K562 (cell line): ENCODE measurements around the gene L3MBTL1. TPM values are rescaled to one million over a fixed set of nuclear protein-coding genes. Genes with fewer than 3 reads are reported as not detected.

ENCODE experiments used
- ATAC-seq: fragments of 200-7000 bp; cut with Tn5 transposase; 3 replicates; pipeline ENCODE4 v1.9.1; 2020; ENCODE audit warnings: moderate library complexity
- BruUV-seq: library from RNA; stranded (reverse); fragments of 400-500 nt; replicated peaks from 2 replicates; lab custom pipeline; 2021; lab: Mats Ljungman, UMichigan
- CTCF ChIA-PET: fragments of 300-600 bp; formaldehyde crosslinking; extraction: SDS; loops from one replicate; lab custom pipeline; 2021; ENCODE audit warnings: low intra/inter-chr PET ratio; lab: Yijun Ruan, JAX
- POLR2A ChIA-PET: fragments of 300-600, 350-650 bp; sonication (Branson Sonifier 250); formaldehyde crosslinking; extraction: SDS; loops from one replicate; lab custom pipeline; 2021; ENCODE audit warnings: antibody characterized with exemption, inconsistent platforms; lab: Yijun Ruan, JAX
- DNase-seq, 4 experiments: peaks; one replicate each; pipeline versions ENCODE4 v3.0.0 to v3.0.0-alpha.2; 2011 to 2018; ENCODE audit warnings: low spot score in 3 of 4, mixed read lengths in 3 of 4; ENCODE audit errors: extremely low read depth in 1 of 4
- FAIRE-seq: peaks from 2 replicates; lab custom pipeline; 2011; peaks lifted over from hg19 to GRCh38; lab: Jason Lieb, UNC
- H2AFZ ChIP-seq: 2 replicates; pipeline ENCODE4 v1.6.0; 2011; ENCODE audit warnings: low read depth, low read length, control low read depth, inconsistent platforms
- H3K27ac ChIP-seq: fragments of 200-600 bp; 3 replicates; pipeline ENCODE4 v1.8.0; 2011; ENCODE audit warnings: low read depth, mild to moderate bottlenecking, control low read depth, inconsistent platforms, low read length, moderate library complexity, mixed read lengths; ENCODE audit errors: extremely low read depth
- H3K27me3 ChIP-seq, 2 experiments: fragments of 300-600 bp in 1 of 2; 2 replicates in 1 of 2; 3 replicates in 1 of 2; pipeline versions ENCODE4 v1.6.0 to v1.8.0; 2011; ENCODE audit warnings: inconsistent platforms in 2 of 2, low read length in 2 of 2, mild to moderate bottlenecking in 1 of 2, mixed read lengths in 1 of 2, moderate library complexity in 1 of 2; ENCODE audit not compliant: control insufficient read depth in 2 of 2, insufficient read depth in 2 of 2
- H3K36me3 ChIP-seq: fragments of 300-600 bp; 3 replicates; pipeline ENCODE4 v1.8.0; 2011; ENCODE audit warnings: mild to moderate bottlenecking, low read length, inconsistent platforms; ENCODE audit not compliant: control insufficient read depth, insufficient read depth
- H3K4me1 ChIP-seq, 2 experiments: fragments of 200-600 bp in 1 of 2; replicated peaks in 1 of 2; 2 replicates in 1 of 2; 3 replicates in 1 of 2; pipeline versions ENCODE4 v1.5.1 to v1.8.0; 2011; ENCODE audit warnings: inconsistent platforms in 2 of 2, low read length in 2 of 2, mild to moderate bottlenecking in 1 of 2, mixed read lengths in 1 of 2, moderate library complexity in 1 of 2; ENCODE audit not compliant: control insufficient read depth in 2 of 2, insufficient read depth in 2 of 2
- H3K4me2 ChIP-seq: 2 replicates; pipeline ENCODE4 v1.6.1; 2011; ENCODE audit warnings: low read length, control low read depth, inconsistent platforms, mixed read lengths; ENCODE audit not compliant: insufficient read depth
- H3K4me3 ChIP-seq: fragments of 200-600 bp; sonication (generic), shearing (Covaris generic); 2 replicates; pipeline ENCODE4 v1.5.1; 2016; ENCODE audit warnings: control low read depth, inconsistent platforms
- H3K79me2 ChIP-seq: fragments of 200-600 bp; 3 replicates; pipeline ENCODE4 v1.8.0; 2011; ENCODE audit warnings: low read length, inconsistent platforms; ENCODE audit not compliant: control insufficient read depth, insufficient read depth
- H3K9ac ChIP-seq, 2 experiments: 2 replicates each; pipeline versions ENCODE4 v1.6.0 to v1.6.1; 2011; ENCODE audit warnings: low read depth in 2 of 2, low read length in 2 of 2, control low read depth in 1 of 2, inconsistent platforms in 1 of 2, mild to moderate bottlenecking in 1 of 2, mixed read lengths in 1 of 2; ENCODE audit not compliant: insufficient read depth in 1 of 2
- H3K9me1 ChIP-seq: one replicate; pipeline ENCODE4 v1.6.0; 2011; ENCODE audit warnings: inconsistent platforms, mild to moderate bottlenecking, low read length, moderate library complexity; ENCODE audit not compliant: control insufficient read depth, insufficient read depth
- H3K9me3 ChIP-seq: replicated peaks from 2 replicates; pipeline ENCODE4 v1.5.1; 2011; ENCODE audit warnings: low read depth, low read length, inconsistent platforms; ENCODE audit not compliant: control insufficient read depth, insufficient read depth
- H4K20me1 ChIP-seq: replicated peaks from 2 replicates; pipeline ENCODE4 v1.6.1; 2011; ENCODE audit warnings: low read length, inconsistent platforms, mixed read lengths; ENCODE audit not compliant: control insufficient read depth, insufficient read depth
- CHD2 ChIP-seq: IDR thresholded peaks from 2 replicates; pipeline ENCODE4 v1.6.1; 2011; ENCODE audit warnings: low read depth, low read length
- ETV5 ChIP-seq: sonication (generic); formaldehyde crosslinking; IDR thresholded peaks from 2 replicates; pipeline ENCODE4 v1.4.0; 2020; ENCODE audit warnings: low read depth, mild to moderate bottlenecking, missing genetic modification reagents
- NCOA1 ChIP-seq: fragments of 450-650 bp; IDR thresholded peaks from 2 replicates; pipeline ENCODE4 v1.6.1; 2016; ENCODE audit warnings: low read depth
- POLR3A ChIP-seq: IDR thresholded peaks from 2 replicates; pipeline ENCODE4 v1.6.1; 2011; ENCODE audit warnings: borderline replicate concordance, mild to moderate bottlenecking, moderate library complexity; ENCODE audit not compliant: insufficient read length, insufficient read depth; ENCODE audit errors: extremely low read depth
- RBBP5 ChIP-seq: fragments of 200-600 bp; sonication (generic); IDR thresholded peaks from 2 replicates; pipeline ENCODE4 v1.6.1; 2012; ENCODE audit warnings: borderline replicate concordance, mild to moderate bottlenecking, low read length, control low read depth, inconsistent platforms; ENCODE audit not compliant: insufficient read depth, poor library complexity, severe bottlenecking
- SMAD4 ChIP-seq: fragments of 250-450 bp; sonication (Bioruptor Pico); conservative IDR thresholded peaks from 2 replicates; pipeline ENCODE4 v1.8.0; 2021; ENCODE audit warnings: inconsistent platforms, mild to moderate bottlenecking, moderate library complexity
- TGIF2 ChIP-seq: sonication (generic); formaldehyde crosslinking; IDR thresholded peaks from 2 replicates; pipeline ENCODE4 v1.8.1; 2022; ENCODE audit warnings: mild to moderate bottlenecking, missing genetic modification reagents, moderate library complexity
- ZNF354B ChIP-seq: fragments of 250-450 bp; sonication (Bioruptor Pico); IDR thresholded peaks from 2 replicates; pipeline ENCODE4 v1.4.0; 2020
- WGBS: fragments of 100-300 bp; shearing (Covaris generic); methylation state at CpG from one replicate; pipeline ENCODE4 v1.1.6; 2016; ENCODE audit warnings: low coverage, mixed read lengths; ENCODE audit not compliant: insufficient coverage; ENCODE audit errors: missing lambda C conversion rate; 5-methylcytosine and 5-hydroxymethylcytosine counted together
- in situ Hi-C: fragments of 300-500 bp; cut with MboI; formaldehyde crosslinking; loops from 4 replicates; pipeline ENCODE4 v1.15.0; 2018; ENCODE audit warnings: inconsistent platforms, mixed read lengths
- intact Hi-C: fragments of 100-400 bp; cut with micrococcal nuclease; formaldehyde crosslinking; loops from 2 replicates; pipeline ENCODE4 v1.14.2; 2022
- polyA plus RNA-seq, 8 experiments: library from polyadenylated mRNA; depleted of rRNA in 4 of 8; stranded (reverse) in 5 of 8; unstranded in 3 of 8; fragments of >200 nt; fragmentation: Nextera tagmentation in 2 of 8; fragmentation: Illumina TruSeq in 1 of 8; extraction: Ambion mirVana in 2 of 8; extraction: Trizol in 1 of 8; gene quantifications; 2 replicates each; pipeline versions ENCODE4 v1.2.1 to v1.2.3, GENCODE V29; 2011 to 2014; ENCODE audit warnings: inconsistent platforms in 1 of 8, missing spikeins in 1 of 8
- total RNA-seq, 7 experiments: library from RNA; depleted of rRNA in 6 of 7; stranded (reverse); fragments of >200 nt in 6 of 7; fragmentation: Illumina TruSeq in 2 of 7; extraction: Trizol in 2 of 7; gene quantifications; 2 replicates each; pipeline versions ENCODE4 v1.2.1 to v1.2.3, GENCODE V29; 2011 to 2021; ENCODE audit warnings: low replicate concordance in 1 of 7
- TF ChIP-seq, protein P1 (sequence below): sonication (generic); formaldehyde crosslinking; IDR thresholded peaks from 2 replicates; pipeline ENCODE4 v1.8.0; 2022; ENCODE audit warnings: mild to moderate bottlenecking, low read depth, missing genetic modification reagents
- TF ChIP-seq, protein P2 (sequence below): sonication (generic); formaldehyde crosslinking; IDR thresholded peaks from 2 replicates; pipeline ENCODE4 v1.4.0; 2020; ENCODE audit warnings: mild to moderate bottlenecking, missing genetic modification reagents
- TF ChIP-seq, protein P3 (sequence below): sonication (generic); formaldehyde crosslinking; IDR thresholded peaks from 2 replicates; pipeline ENCODE4 v1.8.0; 2023; ENCODE audit warnings: missing genetic modification reagents, mild to moderate bottlenecking, borderline replicate concordance

Gene L3MBTL1
- total and polyA plus RNA-seq, 9 of the 15 experiments (the other 6 are each of a cell fraction or from before 2014, with no cell fraction given), result 0.77 to 10.0 (median 4.4) TPM

GRCh38 chr20:43492101-43492500 lies 15.4 kb upstream of the L3MBTL1 start (continued):
- TF ChIP-seq, protein P1, sequence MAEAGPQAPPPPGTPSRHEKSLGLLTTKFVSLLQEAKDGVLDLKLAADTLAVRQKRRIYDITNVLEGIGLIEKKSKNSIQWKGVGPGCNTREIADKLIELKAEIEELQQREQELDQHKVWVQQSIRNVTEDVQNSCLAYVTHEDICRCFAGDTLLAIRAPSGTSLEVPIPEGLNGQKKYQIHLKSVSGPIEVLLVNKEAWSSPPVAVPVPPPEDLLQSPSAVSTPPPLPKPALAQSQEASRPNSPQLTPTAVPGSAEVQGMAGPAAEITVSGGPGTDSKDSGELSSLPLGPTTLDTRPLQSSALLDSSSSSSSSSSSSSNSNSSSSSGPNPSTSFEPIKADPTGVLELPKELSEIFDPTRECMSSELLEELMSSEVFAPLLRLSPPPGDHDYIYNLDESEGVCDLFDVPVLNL, result no peak

DNA sequence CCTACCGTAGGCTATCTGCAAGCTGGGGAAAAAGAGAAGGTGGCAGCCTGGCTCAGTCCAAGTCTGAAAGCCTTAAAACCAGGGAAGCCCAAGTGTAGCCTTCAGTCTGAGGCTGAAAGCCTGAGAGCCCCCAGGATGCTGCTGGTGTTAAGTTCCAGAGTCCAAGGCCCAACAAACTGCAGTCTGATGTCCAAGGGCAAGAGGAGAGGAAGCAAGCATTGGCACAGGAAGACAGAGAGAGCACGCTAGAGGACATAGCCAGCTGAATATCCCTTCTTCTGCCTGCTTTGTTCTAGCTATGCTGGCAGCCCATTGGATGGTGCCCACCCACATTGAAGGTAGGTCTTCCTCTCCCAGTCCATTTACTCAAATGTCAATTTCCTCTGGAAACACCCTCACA lies 12.1 kb upstream of the L3MBTL1 start:
- ChIA-PET POLR2A (no interaction called here), CTCF (no interaction called here)
- ATAC-seq, result no peak
- BruUV-seq, result no TSS peak
- no peak for FAIRE-seq
- 0% methylated on average over 2 of the region's 2 CpGs for WGBS
- no peaks in the 10 kb centered on the region for H3K9me3 ChIP-seq
- H3K4me3 ChIP-seq, result no peak overlapping the region
- in situ Hi-C loops, result no loop called here
- H3K36me3 ChIP-seq, result no peaks in the 10 kb centered on the region
- H3K9ac ChIP-seq, result no peak overlapping the region
- no peaks in the 10 kb centered on the region; a peak in 1 of 5 replicates for H3K4me1 ChIP-seq
- H2AFZ ChIP-seq, result no peak overlapping the region
- DNase-seq, result no peak
- intact Hi-C loops, result no loop called here
- H3K27me3 ChIP-seq, result peaks cover 6 to 9% of the 10 kb centered on the region in 2 experiments; a peak in 4 of 5 replicates
- no peaks in the 10 kb centered on the region for H3K79me2 ChIP-seq
- H3K9me1 ChIP-seq, result no peaks in the 10 kb centered on the region
- H3K4me2 ChIP-seq, result no peak overlapping the region
- H3K27ac ChIP-seq, result no peak overlapping the region
- H4K20me1 ChIP-seq, result no peaks in the 10 kb centered on the region
- TF ChIP-seq, protein P2, sequence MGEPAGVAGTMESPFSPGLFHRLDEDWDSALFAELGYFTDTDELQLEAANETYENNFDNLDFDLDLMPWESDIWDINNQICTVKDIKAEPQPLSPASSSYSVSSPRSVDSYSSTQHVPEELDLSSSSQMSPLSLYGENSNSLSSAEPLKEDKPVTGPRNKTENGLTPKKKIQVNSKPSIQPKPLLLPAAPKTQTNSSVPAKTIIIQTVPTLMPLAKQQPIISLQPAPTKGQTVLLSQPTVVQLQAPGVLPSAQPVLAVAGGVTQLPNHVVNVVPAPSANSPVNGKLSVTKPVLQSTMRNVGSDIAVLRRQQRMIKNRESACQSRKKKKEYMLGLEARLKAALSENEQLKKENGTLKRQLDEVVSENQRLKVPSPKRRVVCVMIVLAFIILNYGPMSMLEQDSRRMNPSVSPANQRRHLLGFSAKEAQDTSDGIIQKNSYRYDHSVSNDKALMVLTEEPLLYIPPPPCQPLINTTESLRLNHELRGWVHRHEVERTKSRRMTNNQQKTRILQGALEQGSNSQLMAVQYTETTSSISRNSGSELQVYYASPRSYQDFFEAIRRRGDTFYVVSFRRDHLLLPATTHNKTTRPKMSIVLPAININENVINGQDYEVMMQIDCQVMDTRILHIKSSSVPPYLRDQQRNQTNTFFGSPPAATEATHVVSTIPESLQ (CRISPR knock-in tag), result no peak
- TF ChIP-seq ETV5 (CRISPR knock-in tag) (no peak), POLR3A (no peak), TGIF2 (CRISPR knock-in tag) (no peak), NCOA1 (no peak), ZNF354B (CRISPR knock-in tag) (no peak), CHD2 (no peak), RBBP5 (no peak), SMAD4 (no peak)
- TF ChIP-seq, protein P3, sequence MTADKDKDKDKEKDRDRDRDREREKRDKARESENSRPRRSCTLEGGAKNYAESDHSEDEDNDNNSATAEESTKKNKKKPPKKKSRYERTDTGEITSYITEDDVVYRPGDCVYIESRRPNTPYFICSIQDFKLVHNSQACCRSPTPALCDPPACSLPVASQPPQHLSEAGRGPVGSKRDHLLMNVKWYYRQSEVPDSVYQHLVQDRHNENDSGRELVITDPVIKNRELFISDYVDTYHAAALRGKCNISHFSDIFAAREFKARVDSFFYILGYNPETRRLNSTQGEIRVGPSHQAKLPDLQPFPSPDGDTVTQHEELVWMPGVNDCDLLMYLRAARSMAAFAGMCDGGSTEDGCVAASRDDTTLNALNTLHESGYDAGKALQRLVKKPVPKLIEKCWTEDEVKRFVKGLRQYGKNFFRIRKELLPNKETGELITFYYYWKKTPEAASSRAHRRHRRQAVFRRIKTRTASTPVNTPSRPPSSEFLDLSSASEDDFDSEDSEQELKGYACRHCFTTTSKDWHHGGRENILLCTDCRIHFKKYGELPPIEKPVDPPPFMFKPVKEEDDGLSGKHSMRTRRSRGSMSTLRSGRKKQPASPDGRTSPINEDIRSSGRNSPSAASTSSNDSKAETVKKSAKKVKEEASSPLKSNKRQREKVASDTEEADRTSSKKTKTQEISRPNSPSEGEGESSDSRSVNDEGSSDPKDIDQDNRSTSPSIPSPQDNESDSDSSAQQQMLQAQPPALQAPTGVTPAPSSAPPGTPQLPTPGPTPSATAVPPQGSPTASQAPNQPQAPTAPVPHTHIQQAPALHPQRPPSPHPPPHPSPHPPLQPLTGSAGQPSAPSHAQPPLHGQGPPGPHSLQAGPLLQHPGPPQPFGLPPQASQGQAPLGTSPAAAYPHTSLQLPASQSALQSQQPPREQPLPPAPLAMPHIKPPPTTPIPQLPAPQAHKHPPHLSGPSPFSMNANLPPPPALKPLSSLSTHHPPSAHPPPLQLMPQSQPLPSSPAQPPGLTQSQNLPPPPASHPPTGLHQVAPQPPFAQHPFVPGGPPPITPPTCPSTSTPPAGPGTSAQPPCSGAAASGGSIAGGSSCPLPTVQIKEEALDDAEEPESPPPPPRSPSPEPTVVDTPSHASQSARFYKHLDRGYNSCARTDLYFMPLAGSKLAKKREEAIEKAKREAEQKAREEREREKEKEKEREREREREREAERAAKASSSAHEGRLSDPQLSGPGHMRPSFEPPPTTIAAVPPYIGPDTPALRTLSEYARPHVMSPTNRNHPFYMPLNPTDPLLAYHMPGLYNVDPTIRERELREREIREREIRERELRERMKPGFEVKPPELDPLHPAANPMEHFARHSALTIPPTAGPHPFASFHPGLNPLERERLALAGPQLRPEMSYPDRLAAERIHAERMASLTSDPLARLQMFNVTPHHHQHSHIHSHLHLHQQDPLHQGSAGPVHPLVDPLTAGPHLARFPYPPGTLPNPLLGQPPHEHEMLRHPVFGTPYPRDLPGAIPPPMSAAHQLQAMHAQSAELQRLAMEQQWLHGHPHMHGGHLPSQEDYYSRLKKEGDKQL (CRISPR knock-in tag), result no peak
